IMR-90 (cell line): ENCODE results near the gene LAMB3. TPM values are rescaled to one million over a fixed set of nuclear protein-coding genes. Genes with fewer than 3 reads are reported as not detected.

ENCODE experiments used
- ATAC-seq: fragments of 200-7000 bp; cut with Tn5 transposase; 2 replicates; pipeline ENCODE4 v1.9.1; 2020; ENCODE audit warnings: low read depth, mild to moderate bottlenecking, moderate library complexity
- BruUV-seq: library from RNA; stranded (reverse); fragments of 400-500 nt; replicated peaks from 2 replicates; lab custom pipeline; 2021; lab: Mats Ljungman, UMichigan
- CTCF ChIA-PET: fragments of 300-600 bp; formaldehyde crosslinking; extraction: SDS; loops from one replicate; lab custom pipeline; 2021; ENCODE audit warnings: antibody characterized with exemption; lab: Yijun Ruan, JAX
- POLR2A ChIA-PET: fragments of 300-600 bp; sonication (Branson Sonifier 250); formaldehyde crosslinking; loops from one replicate; lab custom pipeline; 2022; ENCODE audit warnings: antibody characterized with exemption; ENCODE audit not compliant: unreplicated experiment; lab: Charles Lee
- DNase-seq: peaks from one replicate; pipeline ENCODE4 v3.0.0; 2013
- H2AFZ ChIP-seq: replicated peaks from 2 replicates; pipeline ENCODE3; 2013; ENCODE audit warnings: low read length, mild to moderate bottlenecking; ENCODE audit not compliant: poor library complexity
- H2AK5ac ChIP-seq: 2 replicates; pipeline ENCODE4 v1.6.1; 2013; ENCODE audit warnings: low read depth, low read length, inconsistent platforms
- H2AK9ac ChIP-seq: replicated peaks from 2 replicates; pipeline ENCODE3; 2013; ENCODE audit warnings: mild to moderate bottlenecking, low read depth, low read length, moderate library complexity; ENCODE audit not compliant: poor library complexity
- H2BK120ac ChIP-seq: 2 replicates; pipeline ENCODE4 v1.6.1; 2013; ENCODE audit warnings: low read depth, low read length, inconsistent platforms
- H2BK15ac ChIP-seq: 3 replicates; pipeline ENCODE4 v1.6.1; 2013; ENCODE audit warnings: low read depth, low read length, inconsistent platforms
- H2BK20ac ChIP-seq: 2 replicates; pipeline ENCODE4 v1.6.1; 2013; ENCODE audit warnings: low read depth, mild to moderate bottlenecking, inconsistent platforms, low read length, moderate library complexity
- H2BK5ac ChIP-seq: 2 replicates; pipeline ENCODE4 v1.6.1; 2013; ENCODE audit warnings: mild to moderate bottlenecking, low read depth, low read length, inconsistent platforms; ENCODE audit not compliant: poor library complexity, severe bottlenecking
- H3K14ac ChIP-seq: replicated peaks from 2 replicates; pipeline ENCODE4 v1.6.1; 2013; ENCODE audit warnings: low read depth, low read length, inconsistent platforms
- H3K18ac ChIP-seq: 2 replicates; pipeline ENCODE4 v1.6.1; 2013; ENCODE audit warnings: low read depth, low read length, control low read depth
- H3K23ac ChIP-seq: 2 replicates; pipeline ENCODE4 v1.6.1; 2013; ENCODE audit warnings: low read depth, low read length, inconsistent platforms
- H3K27ac ChIP-seq: 2 replicates; pipeline ENCODE4 v1.5.1; 2013; ENCODE audit warnings: mild to moderate bottlenecking, control low read depth, low read length; ENCODE audit not compliant: insufficient read depth
- H3K27me3 ChIP-seq: 2 replicates; pipeline ENCODE4 v1.6.1; 2013; ENCODE audit warnings: low read length; ENCODE audit not compliant: control insufficient read depth, insufficient read depth
- H3K36me3 ChIP-seq: 2 replicates; pipeline ENCODE4 v1.6.1; 2013; ENCODE audit warnings: low read length, mixed read lengths; ENCODE audit not compliant: control insufficient read depth, insufficient read depth
- H3K4ac ChIP-seq: 2 replicates; pipeline ENCODE4 v1.6.1; 2013; ENCODE audit warnings: low read depth, low read length, inconsistent platforms
- H3K4me1 ChIP-seq: 2 replicates; pipeline ENCODE4 v1.6.1; 2013; ENCODE audit warnings: low read length, mixed read lengths; ENCODE audit not compliant: control insufficient read depth, insufficient read depth
- H3K4me2 ChIP-seq: 2 replicates; pipeline ENCODE4 v1.6.1; 2013; ENCODE audit warnings: low read depth, mild to moderate bottlenecking, control low read depth, low read length, moderate library complexity
- H3K4me3 ChIP-seq: 2 replicates; pipeline ENCODE4 v1.5.1; 2013; ENCODE audit warnings: low read depth, mild to moderate bottlenecking, control low read depth, low read length, moderate library complexity; ENCODE audit not compliant: insufficient read depth
- H3K56ac ChIP-seq: 2 replicates; pipeline ENCODE4 v1.6.1; 2013; ENCODE audit warnings: low read length, inconsistent platforms; ENCODE audit not compliant: insufficient read depth; ENCODE audit errors: extremely low read depth
- H3K79me1 ChIP-seq, 2 experiments: 2 replicates each; pipeline ENCODE4 v1.6.1; 2013; ENCODE audit warnings: low read length in 2 of 2, inconsistent platforms in 1 of 2, low read depth in 1 of 2
- H3K9ac ChIP-seq: 2 replicates; pipeline ENCODE4 v1.6.1; 2013; ENCODE audit warnings: low read depth, low read length, control low read depth
- H3K9me1 ChIP-seq: 2 replicates; pipeline ENCODE4 v1.6.1; 2013; ENCODE audit warnings: low read length, inconsistent platforms; ENCODE audit not compliant: insufficient read depth
- H3K9me3 ChIP-seq: 2 replicates; pipeline ENCODE4 v1.6.1; 2013; ENCODE audit warnings: low read length; ENCODE audit not compliant: control insufficient read depth, insufficient read depth
- H4K20me1 ChIP-seq: 2 replicates; pipeline ENCODE4 v1.6.1; 2013; ENCODE audit warnings: low read length, inconsistent platforms; ENCODE audit not compliant: insufficient read depth
- H4K5ac ChIP-seq: 2 replicates; pipeline ENCODE4 v1.6.1; 2013; ENCODE audit warnings: mild to moderate bottlenecking, low read depth, low read length, control low read depth
- H4K8ac ChIP-seq, 2 experiments: 2 replicates each; pipeline ENCODE4 v1.6.1; 2013; ENCODE audit warnings: low read depth in 2 of 2, low read length in 2 of 2, control low read depth in 1 of 2, inconsistent platforms in 1 of 2
- H4K91ac ChIP-seq: 2 replicates; pipeline ENCODE4 v1.6.1; 2013; ENCODE audit warnings: low read depth, low read length, inconsistent platforms; ENCODE audit not compliant: insufficient read depth
- ELK1 ChIP-seq: fragments of 150-350 bp; IDR thresholded peaks from 2 replicates; pipeline ENCODE4 v1.6.1; 2016; ENCODE audit warnings: low read depth, mild to moderate bottlenecking, low read length, moderate library complexity, borderline replicate concordance
- NFE2L2 ChIP-seq: fragments of 150-350 bp; IDR thresholded peaks from 2 replicates; pipeline ENCODE4 v1.6.1; 2016; ENCODE audit warnings: low read depth, mild to moderate bottlenecking, low read length
- SMC3 ChIP-seq: fragments of 150-350 bp; IDR thresholded peaks from 2 replicates; pipeline ENCODE4 v1.6.1; 2016; ENCODE audit warnings: low read depth, mild to moderate bottlenecking, antibody characterized with exemption, low read length, moderate library complexity
- WGBS, 2 experiments: methylation state at CpG; one replicate each; pipeline versions ENCODE4 v1.1.5 to v1.1.7; 2013; ENCODE audit warnings: missing lambda C conversion rate in 2 of 2; ENCODE audit not compliant: insufficient read length in 1 of 2; ENCODE audit errors: extremely low coverage in 2 of 2; 5-methylcytosine and 5-hydroxymethylcytosine counted together
- dilution Hi-C: fragments of 300-500 bp; cut with HindIII; formaldehyde crosslinking; loops from one replicate; pipeline ENCODE4 v1.14.3; 2018; ENCODE audit warnings: low sequenced_read_pairs; ENCODE audit not compliant: unreplicated experiment
- in situ Hi-C: fragments of 300-500 bp; cut with MboI; formaldehyde crosslinking; loops from 3 replicates; pipeline ENCODE4 v1.14.3; 2019; ENCODE audit warnings: low sequenced_read_pairs, inconsistent platforms, mixed read lengths
- intact Hi-C: fragments of 100-400 bp; cut with micrococcal nuclease; formaldehyde crosslinking; loops from 2 replicates; pipeline ENCODE4 v1.10.0; 2022
- polyA plus RNA-seq, 3 experiments: library from polyadenylated mRNA; depleted of rRNA; stranded (reverse); fragments of >200 nt; gene quantifications; 2 replicates each; pipeline ENCODE4 v1.2.3, GENCODE V29; 2012; ENCODE audit warnings: low replicate concordance in 1 of 3
- total RNA-seq: library from RNA; depleted of rRNA; stranded (reverse); fragments of >200 nt; gene quantifications from 2 replicates; pipeline ENCODE4 v1.2.3, GENCODE V29; 2012

LAMB3 gene
- total and polyA plus RNA-seq, 2 of the 4 experiments (the other 2 are of a cell fraction): 0.72 to 2.1 TPM

- no peak overlapping the region for H2BK5ac ChIP-seq
- H2AK5ac ChIP-seq: no peak overlapping the region
- H2AK9ac ChIP-seq: no peak overlapping the region
- no peak overlapping the region for H4K91ac ChIP-seq
- H3K4ac ChIP-seq: no peak overlapping the region
- no CpG with 5 or more reads among the region's 1 CpG for WGBS, 2 experiments
- no peak overlapping the region for H4K5ac ChIP-seq
- H4K8ac ChIP-seq: no peak overlapping the region
- H3K36me3 ChIP-seq: no peaks in the 10 kb centered on the region
- no peak overlapping the region for H3K27ac ChIP-seq
- POLR2A ChIA-PET: no interaction called here
- no peaks in the 10 kb centered on the region for H3K4me1 ChIP-seq
- H3K18ac ChIP-seq: no peak overlapping the region
- H3K14ac ChIP-seq: no peak overlapping the region
- in situ Hi-C loops (no loop called here), intact Hi-C loops (no loop called here), dilution Hi-C loops (no loop called here)
- TF ChIP-seq SMC3: no peak
- no peak for TF ChIP-seq ELK1
- no peak for TF ChIP-seq NFE2L2
- no peak overlapping the region for H3K4me2 ChIP-seq
- no peaks in the 10 kb centered on the region for H3K79me1 ChIP-seq
- no TSS peak for BruUV-seq
- H2BK20ac ChIP-seq: no peak overlapping the region
- no peak overlapping the region for H2AFZ ChIP-seq
- H3K27me3 ChIP-seq: no peaks in the 10 kb centered on the region; the same call in 1 of the 2 replicates
- H3K9me1 ChIP-seq: no peaks in the 10 kb centered on the region; the same call in 1 of the 2 replicates
- no peak for ATAC-seq
- no peak overlapping the region for H3K4me3 ChIP-seq
- no peak overlapping the region for H2BK120ac ChIP-seq
- DNase-seq: no peak
- H3K56ac ChIP-seq: no peak overlapping the region
- CTCF ChIA-PET: no interaction called here
- no peaks in the 10 kb centered on the region for H4K20me1 ChIP-seq
- no peak overlapping the region for H3K9ac ChIP-seq
- no peaks in the 10 kb centered on the region for H3K9me3 ChIP-seq
- H3K23ac ChIP-seq: no peak overlapping the region
- H2BK15ac ChIP-seq: no peak overlapping the region
Measured at GRCh38 chr1:209594440-209594839, 57.8 kb downstream of the LAMB3 start.
